T-helper 1 cell treated with Interleukin-12 subunit alpha and Interleukin-12 subunit beta and Interleukin-4 antibody, amounts not matched to agents 30 μg/mL and 1 μg/mL, for 36 hours (primary cell): Measurements from ENCODE around the gene GATA5.

Source experiments
- H3K27ac Mint-ChIP-seq: one replicate; pipeline ENCODE4 v1.8.0; 2021; ENCODE audit warnings: mild to moderate bottlenecking, mixed read lengths
- H3K27me3 Mint-ChIP-seq: one replicate; pipeline ENCODE4 v1.8.0; 2021; ENCODE audit warnings: low read depth, mixed read lengths
- H3K36me3 Mint-ChIP-seq: one replicate; pipeline ENCODE4 v1.8.0; 2021; ENCODE audit warnings: low read depth, mixed read lengths
- H3K4me1 Mint-ChIP-seq: one replicate; pipeline ENCODE4 v1.8.0; 2021; ENCODE audit warnings: low read depth, mixed read lengths
- H3K4me3 Mint-ChIP-seq: one replicate; pipeline ENCODE4 v1.8.0; 2021; ENCODE audit warnings: mild to moderate bottlenecking, moderate library complexity, mixed read lengths
- H3K9me3 Mint-ChIP-seq: one replicate; pipeline ENCODE4 v1.8.0; 2021; ENCODE audit warnings: mixed read lengths

GATA5 gene

GRCh38 chr20:62475772-62476055 lies at the start of gene GATA5:
Gene GATA5 (minus strand): TSS chr20:62475995. CDS start chr20:62475521, 474 bp downstream.
- peaks cover 56% of the 10 kb centered on the region for H3K27me3 Mint-ChIP-seq
- no peak within 1 kb of the TSS for H3K4me3 Mint-ChIP-seq
- no peaks in the 10 kb centered on the region for H3K4me1 Mint-ChIP-seq
- no peaks in the 10 kb centered on the region for H3K36me3 Mint-ChIP-seq
- H3K27ac Mint-ChIP-seq, result no peak within 1 kb of the TSS
- no peaks in the 10 kb centered on the region for H3K9me3 Mint-ChIP-seq

GRCh38 chr20:62525014-62525413 lies 49.2 kb upstream of the GATA5 start:
- no peak overlapping the region for H3K4me3 Mint-ChIP-seq
- H3K4me1 Mint-ChIP-seq, result peaks cover 9% of the 10 kb centered on the region
- H3K27me3 Mint-ChIP-seq, result peaks cover 11% of the 10 kb centered on the region
- H3K27ac Mint-ChIP-seq, result no peak overlapping the region
- no peaks in the 10 kb centered on the region for H3K9me3 Mint-ChIP-seq
- H3K36me3 Mint-ChIP-seq, result no peaks in the 10 kb centered on the region

GRCh38 chr20:62524505-62524911 lies 48.7 kb upstream of the GATA5 start:
- peaks cover 11% of the 10 kb centered on the region for H3K27me3 Mint-ChIP-seq
- H3K9me3 Mint-ChIP-seq, result no peaks in the 10 kb centered on the region
- H3K27ac Mint-ChIP-seq, result no peak overlapping the region
- peaks cover 9% of the 10 kb centered on the region for H3K4me1 Mint-ChIP-seq
- peak overlapping the region; percentile 17 for H3K4me3 Mint-ChIP-seq
- no peaks in the 10 kb centered on the region for H3K36me3 Mint-ChIP-seq

- Mint-ChIP-seq H3K36me3 (no peaks in the 10 kb centered on the region), H3K27ac (no peak overlapping the region), H3K4me3 (no peak overlapping the region), H3K27me3 (peaks cover 11% of the 10 kb centered on the region), H3K9me3 (no peaks in the 10 kb centered on the region), H3K4me1 (peaks cover 9% of the 10 kb centered on the region)
Measured at GRCh38 chr20:62523473-62524203, 47.8 kb upstream of the GATA5 start.

GRCh38 chr20:62522748-62523396 lies 47.1 kb upstream of the GATA5 start:
- no peak overlapping the region for H3K27ac Mint-ChIP-seq
- H3K9me3 Mint-ChIP-seq, result no peaks in the 10 kb centered on the region
- H3K4me3 Mint-ChIP-seq, result no peak overlapping the region
- H3K4me1 Mint-ChIP-seq, result peaks cover 9% of the 10 kb centered on the region
- no peaks in the 10 kb centered on the region for H3K36me3 Mint-ChIP-seq
- peaks cover 11% of the 10 kb centered on the region for H3K27me3 Mint-ChIP-seq

- H3K36me3 Mint-ChIP-seq, result no peaks in the 10 kb centered on the region
- no peak overlapping the region for H3K27ac Mint-ChIP-seq
- no peak overlapping the region for H3K4me3 Mint-ChIP-seq
- peaks cover 9% of the 10 kb centered on the region for H3K4me1 Mint-ChIP-seq
- H3K27me3 Mint-ChIP-seq, result peaks cover 11% of the 10 kb centered on the region
- no peaks in the 10 kb centered on the region for H3K9me3 Mint-ChIP-seq
Measured at GRCh38 chr20:62519826-62520225, 44.0 kb upstream of the GATA5 start.

- H3K4me3 Mint-ChIP-seq, result no peak overlapping the region
- H3K27ac Mint-ChIP-seq, result no peak overlapping the region
- H3K9me3 Mint-ChIP-seq, result no peaks in the 10 kb centered on the region
- no peaks in the 10 kb centered on the region for H3K36me3 Mint-ChIP-seq
- H3K27me3 Mint-ChIP-seq, result peaks cover 7% of the 10 kb centered on the region
- H3K4me1 Mint-ChIP-seq, result peaks cover 3% of the 10 kb centered on the region
Measured at GRCh38 chr20:62518911-62519310, 43.1 kb upstream of the GATA5 start.

GRCh38 chr20:62517901-62518610 lies 42.3 kb upstream of the GATA5 start:
- no peak overlapping the region for H3K27ac Mint-ChIP-seq
- peaks cover under 1% of the 10 kb centered on the region for H3K4me1 Mint-ChIP-seq
- H3K27me3 Mint-ChIP-seq, result peaks cover 7% of the 10 kb centered on the region
- no peaks in the 10 kb centered on the region for H3K9me3 Mint-ChIP-seq
- H3K4me3 Mint-ChIP-seq, result no peak overlapping the region
- H3K36me3 Mint-ChIP-seq, result no peaks in the 10 kb centered on the region

- Mint-ChIP-seq H3K9me3 (no peaks in the 10 kb centered on the region), H3K27me3 (peaks cover 8% of the 10 kb centered on the region), H3K36me3 (no peaks in the 10 kb centered on the region), H3K27ac (no peak overlapping the region), H3K4me3 (no peak overlapping the region), H3K4me1 (peaks cover 3% of the 10 kb centered on the region)
Measured at GRCh38 chr20:62517168-62517567, 41.4 kb upstream of the GATA5 start.

- peaks cover 9% of the 10 kb centered on the region for H3K27me3 Mint-ChIP-seq
Measured at GRCh38 chr20:62516338-62516737, 40.5 kb upstream of the GATA5 start.

GRCh38 chr20:62515826-62516225 lies 40.0 kb upstream of the GATA5 start:
- Mint-ChIP-seq H3K27me3 (peaks cover 9% of the 10 kb centered on the region), H3K36me3 (no peaks in the 10 kb centered on the region), H3K9me3 (no peaks in the 10 kb centered on the region), H3K27ac (no peak overlapping the region), H3K4me3 (no peak overlapping the region), H3K4me1 (peaks cover 3% of the 10 kb centered on the region)

More at GRCh38 chr20:62516338-62516737, 40.5 kb upstream of the GATA5 start:
- Mint-ChIP-seq H3K27ac (no peak overlapping the region), H3K36me3 (no peaks in the 10 kb centered on the region), H3K4me1 (peaks cover 3% of the 10 kb centered on the region), H3K9me3 (no peaks in the 10 kb centered on the region), H3K4me3 (no peak overlapping the region)

- Mint-ChIP-seq H3K4me3 (no peak overlapping the region), H3K9me3 (no peaks in the 10 kb centered on the region), H3K27me3 (peaks cover 9% of the 10 kb centered on the region), H3K36me3 (no peaks in the 10 kb centered on the region), H3K27ac (no peak overlapping the region), H3K4me1 (peaks cover 3% of the 10 kb centered on the region)
Measured at GRCh38 chr20:62515280-62515679, 39.5 kb upstream of the GATA5 start.

- H3K4me3 Mint-ChIP-seq, result no peak overlapping the region
- peaks cover 9% of the 10 kb centered on the region for H3K27me3 Mint-ChIP-seq
- H3K4me1 Mint-ChIP-seq, result peaks cover 3% of the 10 kb centered on the region
- no peak overlapping the region for H3K27ac Mint-ChIP-seq
- no peaks in the 10 kb centered on the region for H3K9me3 Mint-ChIP-seq
- no peaks in the 10 kb centered on the region for H3K36me3 Mint-ChIP-seq
Measured at GRCh38 chr20:62513991-62514390, 38.2 kb upstream of the GATA5 start.

- Mint-ChIP-seq H3K4me1 (peaks cover 3% of the 10 kb centered on the region), H3K9me3 (no peaks in the 10 kb centered on the region), H3K27me3 (peaks cover 9% of the 10 kb centered on the region), H3K27ac (no peak overlapping the region), H3K36me3 (no peaks in the 10 kb centered on the region), H3K4me3 (no peak overlapping the region)
Measured at GRCh38 chr20:62511915-62512610, 36.3 kb upstream of the GATA5 start.
